AG04449 (cell line): ENCODE measurements around the gene COL9A3.

Source experiments
- CTCF ChIA-PET: fragments of 350-600 bp; formaldehyde crosslinking; extraction: SDS; loops from one replicate; lab custom pipeline; 2021; ENCODE audit warnings: antibody characterized with exemption; lab: Yijun Ruan, JAX
- POLR2A ChIA-PET: fragments of 400-600, 350-600 bp; formaldehyde crosslinking; extraction: SDS; loops from one replicate; lab custom pipeline; 2020; ENCODE audit warnings: antibody characterized with exemption, inconsistent platforms; lab: Yijun Ruan, JAX
- DNase-seq: peaks from one replicate; pipeline ENCODE4 v3.0.0-alpha.2; 2010; ENCODE audit warnings: low read depth, low spot score
- H3K4me3 ChIP-seq: 2 replicates; pipeline ENCODE4 v1.5.1; 2011; ENCODE audit warnings: low read depth, mild to moderate bottlenecking, control low read depth, low read length
- CTCF ChIP-seq: IDR thresholded peaks from one replicate; pipeline ENCODE4 v1.5.1; 2011; ENCODE audit warnings: mild to moderate bottlenecking, moderate library complexity, low read length, control low read depth, inconsistent platforms; ENCODE audit not compliant: insufficient read depth; ENCODE audit errors: missing control alignments

The COL9A3 gene

GRCh38 chr20:62885046-62885895 is 68.4 kb downstream of the COL9A3 start:
- no peak overlapping the region for H3K4me3 ChIP-seq
- CTCF ChIA-PET, result interaction anchor here (0.7 to 12.2 kb wide), 3 partner anchors 8 to 16 kb away, joined by 3 to 133 read pairs (median 7); no protein-coding TSS in a partner anchor
- no peak for DNase-seq
- POLR2A ChIA-PET, result no interaction called here
- no peak for TF ChIP-seq CTCF

GRCh38 chr20:62885896-62886708 is 69.3 kb downstream of the COL9A3 start:
- DNase-seq, result no peak
- H3K4me3 ChIP-seq, result no peak overlapping the region
- TF ChIP-seq CTCF, result no peak
- CTCF ChIA-PET, result interaction anchor here (1.6 to 12.2 kb wide), 3 partner anchors 11 to 35 kb away, joined by 5 to 133 read pairs (median 7); no protein-coding TSS in a partner anchor
- POLR2A ChIA-PET, result no interaction called here

GRCh38 chr20:62886709-62887058 is 69.8 kb downstream of the COL9A3 start:
- ChIA-PET POLR2A (no interaction called here), CTCF (interaction anchor here (0.9 to 12.2 kb wide), 8 partner anchors 8 to 217 kb away, joined by 3 to 133 read pairs (median 4); no protein-coding TSS in a partner anchor)
- DNase-seq, result no peak
- no peak for TF ChIP-seq CTCF
- H3K4me3 ChIP-seq, result no peak overlapping the region

- no peak overlapping the region for H3K4me3 ChIP-seq
- TF ChIP-seq CTCF, result no peak
- peak; percentile 33 for DNase-seq
- ChIA-PET POLR2A (interaction anchor here (1.0 to 1.3 kb wide), 3 partner anchors 10 to 16 kb away, joined by 3 to 5 read pairs (median 3); no protein-coding TSS in a partner anchor), CTCF (interaction anchor here (0.8 to 12.2 kb wide), 11 partner anchors 9 to 218 kb away, joined by 3 to 133 read pairs (median 5); no protein-coding TSS in a partner anchor)
These were observed 70.5 kb downstream of the COL9A3 start for GRCh38 chr20:62887152-62887859.

- no peak for DNase-seq
- ChIA-PET POLR2A (interaction anchor here (1.0 to 1.3 kb wide), 3 partner anchors 11 to 16 kb away, joined by 3 to 5 read pairs (median 3); no protein-coding TSS in a partner anchor), CTCF (interaction anchor here (0.8 to 12.2 kb wide), 11 partner anchors 10 to 218 kb away, joined by 3 to 133 read pairs (median 5); no protein-coding TSS in a partner anchor)
- no peak for TF ChIP-seq CTCF
- H3K4me3 ChIP-seq, result no peak overlapping the region
These were observed 71.0 kb downstream of the COL9A3 start for GRCh38 chr20:62887860-62888239.
